Activated CD8-positive, alpha-beta memory T cell treated with anti-CD3 and anti-CD28 coated beads, Interleukin-2, amount 10 ng/mL, durations not matched to agents 7 days and 5 days (primary cell): ENCODE results near the gene ALDH3B2. TPM values are rescaled to one million over a fixed set of nuclear protein-coding genes. Genes with fewer than 3 reads are reported as not detected.
A peak's percentile ranks its signal among the peaks of the same experiment; 100 is the strongest.
"Not testable (repeated sequence)": the region's sequence is repeated elsewhere in the genome, so short reads cannot be mapped to it uniquely, and the experiment has no call there.

Experiments
- ATAC-seq: fragments of 150-1000 bp; cut with Tn5 transposase; one replicate; pipeline ENCODE4 v1.10.0; 2021; ENCODE audit warnings: moderate library complexity
- CTCF ChIA-PET: fragments of 350-600 bp; sonication (Branson Sonifier 250); formaldehyde crosslinking; loops from one replicate; lab custom pipeline; 2021; ENCODE audit warnings: antibody characterized with exemption; lab: Charles Lee
- DNase-seq: peaks from one replicate; pipeline ENCODE4 v3.0.0-alpha.2; 2020
- H3K27ac Mint-ChIP-seq: one replicate; pipeline ENCODE4 v1.8.0; 2021; ENCODE audit warnings: mild to moderate bottlenecking, mixed read lengths
- H3K27me3 Mint-ChIP-seq: one replicate; pipeline ENCODE4 v1.8.0; 2021; ENCODE audit warnings: mixed read lengths
- H3K36me3 Mint-ChIP-seq: one replicate; pipeline ENCODE4 v1.8.0; 2021; ENCODE audit warnings: mild to moderate bottlenecking, mixed read lengths
- H3K4me1 Mint-ChIP-seq: one replicate; pipeline ENCODE4 v1.8.0; 2021; ENCODE audit warnings: mixed read lengths
- H3K4me3 Mint-ChIP-seq: one replicate; pipeline ENCODE4 v1.8.0; 2021; ENCODE audit warnings: mild to moderate bottlenecking, moderate library complexity, mixed read lengths
- H3K9me3 Mint-ChIP-seq: one replicate; pipeline ENCODE4 v1.8.0; 2022; ENCODE audit warnings: low read depth, mixed read lengths
- total RNA-seq, 2 experiments: library from RNA; stranded (reverse); gene quantifications; one replicate each; pipeline ENCODE4 v1.2.3, GENCODE V29; 2021

ALDH3B2 gene, protein sequence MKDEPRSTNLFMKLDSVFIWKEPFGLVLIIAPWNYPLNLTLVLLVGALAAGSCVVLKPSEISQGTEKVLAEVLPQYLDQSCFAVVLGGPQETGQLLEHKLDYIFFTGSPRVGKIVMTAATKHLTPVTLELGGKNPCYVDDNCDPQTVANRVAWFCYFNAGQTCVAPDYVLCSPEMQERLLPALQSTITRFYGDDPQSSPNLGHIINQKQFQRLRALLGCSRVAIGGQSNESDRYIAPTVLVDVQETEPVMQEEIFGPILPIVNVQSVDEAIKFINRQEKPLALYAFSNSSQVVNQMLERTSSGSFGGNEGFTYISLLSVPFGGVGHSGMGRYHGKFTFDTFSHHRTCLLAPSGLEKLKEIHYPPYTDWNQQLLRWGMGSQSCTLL
- not detected for total RNA-seq

DNA sequence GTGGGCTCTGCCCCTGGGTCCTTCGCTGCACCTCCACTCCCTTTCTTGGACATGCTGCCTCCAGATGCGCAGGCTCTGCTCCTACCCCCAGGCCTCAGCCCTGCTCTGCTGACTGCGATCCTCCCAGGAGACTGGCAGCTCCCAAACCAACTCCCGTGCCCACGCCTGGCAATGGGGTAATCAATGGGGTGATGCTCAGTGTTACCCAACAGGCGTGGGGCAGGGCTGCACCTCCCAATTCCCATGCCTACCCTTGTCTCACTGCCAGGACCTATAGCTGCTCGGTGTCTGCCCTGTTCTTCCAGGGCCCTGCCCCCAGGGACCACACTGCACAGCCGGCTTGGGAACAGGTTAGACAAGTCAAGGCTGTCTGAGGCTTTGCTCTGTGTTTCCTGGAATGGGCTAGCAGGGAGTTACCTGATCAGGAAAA is at the start of gene ALDH3B2:
Gene ALDH3B2, minus strand, starts transcription at position 182 of the 430 bp plus-strand sequence. CDS start 7,688 bp downstream, outside the sequence.
- no peak within 1 kb of the TSS for H3K27ac Mint-ChIP-seq
- H3K4me3 Mint-ChIP-seq: no peak within 1 kb of the TSS
- H3K36me3 Mint-ChIP-seq: no peaks in the 10 kb centered on the region
- peaks cover 20% of the 10 kb centered on the region for H3K27me3 Mint-ChIP-seq
- DNase-seq (no peak), ATAC-seq (no peak)
- H3K9me3 Mint-ChIP-seq: peaks cover 2% of the 10 kb centered on the region
- CTCF ChIA-PET: no interaction called here
- H3K4me1 Mint-ChIP-seq: no peaks in the 10 kb centered on the region

DNA sequence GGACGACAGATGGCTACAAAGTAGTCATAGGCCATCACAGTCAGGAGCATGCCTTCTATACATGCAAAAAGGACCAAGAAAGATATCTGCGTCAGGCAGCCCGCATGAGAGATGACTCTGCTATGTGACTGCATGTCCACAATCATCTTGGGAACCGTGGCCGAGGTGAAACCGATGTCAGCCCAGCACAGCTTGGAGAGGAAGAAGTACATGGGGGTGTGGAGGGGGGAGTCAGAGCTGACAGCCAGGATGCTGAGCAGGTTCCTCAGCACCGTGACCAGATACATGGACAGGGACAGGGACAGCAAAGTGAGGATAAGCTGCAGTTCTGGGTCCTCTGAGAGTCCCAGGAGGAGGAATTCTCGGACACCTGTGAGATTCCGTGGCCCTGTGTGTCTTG is 48.6 kb upstream of the ALDH3B2 start:
- H3K36me3 Mint-ChIP-seq, H3K27ac Mint-ChIP-seq, CTCF ChIA-PET, DNase-seq, H3K9me3 Mint-ChIP-seq, ATAC-seq, H3K4me3 Mint-ChIP-seq: not testable (repeated sequence)
- Mint-ChIP-seq H3K4me1 (peaks cover 13% of the 10 kb centered on the region), H3K27me3 (peaks cover 11% of the 10 kb centered on the region)

DNA sequence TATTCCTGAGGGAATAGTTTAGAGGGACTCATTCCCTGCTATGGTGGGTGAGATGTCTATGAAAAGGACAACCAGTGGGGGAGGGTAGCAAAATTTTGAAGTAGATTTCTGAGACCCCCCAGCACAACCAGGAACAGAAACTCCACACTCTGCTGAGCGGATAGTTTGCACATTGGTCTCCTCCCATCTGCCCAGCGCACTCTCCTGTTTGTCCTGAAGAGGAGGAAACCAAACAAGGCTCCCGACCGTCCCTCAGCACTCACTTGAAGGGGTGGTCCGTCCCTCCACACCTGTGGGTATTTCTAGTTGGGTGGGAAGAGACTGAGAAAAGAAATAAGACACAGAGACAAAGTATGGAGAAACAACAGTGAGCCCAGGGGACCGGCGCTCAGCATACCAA is 41.8 kb upstream of the ALDH3B2 start:
- DNase-seq, CTCF ChIA-PET, H3K36me3 Mint-ChIP-seq, H3K27ac Mint-ChIP-seq, ATAC-seq, H3K9me3 Mint-ChIP-seq, H3K4me3 Mint-ChIP-seq, H3K4me1 Mint-ChIP-seq: not testable (repeated sequence)
- peaks cover 18% of the 10 kb centered on the region for H3K27me3 Mint-ChIP-seq

DNA sequence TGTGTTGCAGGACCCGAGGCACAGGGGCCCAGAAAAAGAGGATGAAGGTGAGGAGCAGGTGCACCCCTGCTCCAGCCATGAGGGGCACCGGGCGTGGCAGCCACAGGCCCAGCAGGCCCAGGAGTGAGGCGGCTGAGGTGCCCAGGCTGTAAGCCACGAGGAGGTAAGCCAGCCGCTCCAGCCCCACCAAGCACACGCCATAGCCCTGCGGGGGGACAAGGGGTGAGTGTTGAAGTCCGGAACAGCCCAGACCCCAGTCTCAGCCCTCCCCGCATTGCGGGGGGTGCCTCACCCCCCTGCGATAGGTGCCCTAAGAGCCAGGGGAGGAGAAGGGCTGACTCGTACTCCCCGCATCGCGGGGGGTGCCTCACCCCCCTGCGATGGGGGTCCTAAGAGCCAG is 41.4 kb upstream of the ALDH3B2 start:
- H3K27ac Mint-ChIP-seq, H3K4me1 Mint-ChIP-seq, H3K4me3 Mint-ChIP-seq, H3K36me3 Mint-ChIP-seq, DNase-seq, ATAC-seq, CTCF ChIA-PET, H3K9me3 Mint-ChIP-seq: not testable (repeated sequence)
- H3K27me3 Mint-ChIP-seq: peaks cover 19% of the 10 kb centered on the region

DNA sequence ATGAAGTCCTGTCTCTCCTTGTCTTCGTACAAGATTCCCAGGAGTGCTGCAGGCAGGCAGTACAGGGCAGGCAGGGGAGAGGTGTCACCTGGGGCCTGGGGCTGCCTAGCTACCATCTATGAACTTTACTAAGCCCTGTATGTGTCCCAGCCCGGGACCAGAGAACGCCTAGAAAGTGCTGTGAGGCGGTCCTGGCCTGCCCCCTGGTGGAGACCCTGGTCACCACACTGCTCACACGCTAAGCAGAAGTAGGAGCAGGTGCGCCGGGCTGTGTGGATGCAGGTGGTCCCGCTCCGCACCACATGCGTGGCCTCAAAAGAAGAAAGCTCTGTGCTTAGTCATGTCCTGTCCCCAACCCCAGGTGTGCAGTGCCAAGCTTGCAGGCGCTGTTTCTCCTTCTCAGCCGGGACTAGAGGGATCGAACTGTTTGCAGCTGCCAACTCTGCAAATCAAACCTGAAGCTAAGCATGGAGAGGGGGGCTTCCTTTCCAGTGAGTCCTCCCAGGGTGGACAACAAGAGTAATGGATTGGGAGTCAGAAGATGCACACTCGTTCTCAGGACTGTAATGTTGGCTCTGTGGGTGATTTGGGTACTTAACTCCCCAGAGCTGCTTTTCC is 39.6 kb upstream of the ALDH3B2 start:
- CTCF ChIA-PET: interaction anchor here (0.6 to 2.4 kb wide), 2 partner anchors 84 to 98 kb away, joined by 3 to 16 read pairs; partner anchors contain the start of gene NUDT8
- H3K4me1 Mint-ChIP-seq, H3K36me3 Mint-ChIP-seq, ATAC-seq, H3K4me3 Mint-ChIP-seq, H3K27ac Mint-ChIP-seq, H3K9me3 Mint-ChIP-seq: not testable (repeated sequence)
- H3K27me3 Mint-ChIP-seq: peaks cover 20% of the 10 kb centered on the region
- DNase-seq: peak; percentile 75

DNA sequence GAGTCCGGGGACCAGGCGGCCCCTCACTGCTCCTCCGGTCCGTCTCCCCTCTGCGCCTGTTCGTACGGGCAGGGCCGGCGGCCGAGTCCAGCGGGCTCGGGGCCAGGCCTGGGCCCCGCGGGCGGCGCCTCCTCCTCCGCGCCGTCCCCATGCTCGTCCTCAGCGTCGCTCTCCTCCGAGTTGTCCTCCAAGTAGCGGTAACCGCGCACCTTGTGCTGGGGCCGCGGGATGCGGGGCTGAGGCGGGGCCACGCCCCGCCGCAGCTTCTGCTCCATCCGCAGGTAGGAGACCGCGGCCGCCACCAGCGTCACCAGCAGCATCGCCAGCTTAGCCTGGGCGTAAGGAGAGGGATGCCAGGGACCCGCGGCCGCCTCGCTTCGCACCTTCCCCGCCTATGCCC is 37.3 kb upstream of the ALDH3B2 start:
- H3K27ac Mint-ChIP-seq, H3K4me3 Mint-ChIP-seq, H3K9me3 Mint-ChIP-seq, H3K36me3 Mint-ChIP-seq, CTCF ChIA-PET, ATAC-seq, H3K4me1 Mint-ChIP-seq, DNase-seq: not testable (repeated sequence)
- H3K27me3 Mint-ChIP-seq: peaks cover 14% of the 10 kb centered on the region

DNA sequence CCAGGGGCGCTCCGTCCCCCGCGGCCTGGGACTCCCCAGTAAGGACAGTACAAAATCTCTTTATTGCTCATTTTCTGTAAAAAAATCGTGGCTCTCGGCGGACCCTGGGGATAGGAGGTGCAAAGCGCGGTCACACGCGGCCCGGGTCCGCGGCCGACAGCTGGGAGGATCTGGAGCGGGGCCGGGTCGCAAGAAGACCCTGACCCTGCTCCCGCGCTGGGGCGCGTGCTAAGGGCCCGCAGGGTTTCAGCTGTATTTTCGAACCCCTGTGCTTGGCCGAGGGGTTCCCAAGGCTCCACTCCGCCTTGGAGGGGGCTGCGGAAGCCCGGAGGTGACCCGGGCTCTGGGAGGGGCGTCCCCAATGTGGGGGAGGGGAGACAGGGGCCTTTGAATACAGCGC is 36.8 kb upstream of the ALDH3B2 start:
- H3K4me1 Mint-ChIP-seq, H3K27ac Mint-ChIP-seq, H3K36me3 Mint-ChIP-seq, DNase-seq, H3K9me3 Mint-ChIP-seq, ATAC-seq, CTCF ChIA-PET, H3K4me3 Mint-ChIP-seq: not testable (repeated sequence)
- H3K27me3 Mint-ChIP-seq: peaks cover 14% of the 10 kb centered on the region

DNA sequence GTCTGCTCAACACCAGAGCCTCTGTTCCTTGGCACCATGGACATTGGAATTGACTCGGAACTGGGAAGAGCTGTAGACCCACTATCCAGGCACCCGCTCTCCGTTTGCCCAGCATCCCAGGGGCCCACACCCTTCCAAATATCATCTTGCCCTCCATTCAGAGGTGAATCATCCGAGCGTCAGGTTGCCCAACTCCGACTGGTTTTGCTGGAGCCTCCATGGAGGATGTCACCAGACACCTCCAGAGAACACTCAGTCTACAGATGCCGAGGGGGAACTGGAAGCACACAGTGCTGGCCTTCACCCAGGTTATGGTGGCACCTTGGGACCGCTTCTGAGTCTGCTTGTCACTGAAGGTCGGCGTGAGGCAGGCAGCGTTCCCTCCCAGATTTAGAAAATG is 35.4 kb upstream of the ALDH3B2 start:
- peaks cover 15% of the 10 kb centered on the region for H3K27me3 Mint-ChIP-seq
- H3K27ac Mint-ChIP-seq, ATAC-seq, H3K9me3 Mint-ChIP-seq, H3K4me3 Mint-ChIP-seq, CTCF ChIA-PET, H3K4me1 Mint-ChIP-seq, H3K36me3 Mint-ChIP-seq, DNase-seq: not testable (repeated sequence)

DNA sequence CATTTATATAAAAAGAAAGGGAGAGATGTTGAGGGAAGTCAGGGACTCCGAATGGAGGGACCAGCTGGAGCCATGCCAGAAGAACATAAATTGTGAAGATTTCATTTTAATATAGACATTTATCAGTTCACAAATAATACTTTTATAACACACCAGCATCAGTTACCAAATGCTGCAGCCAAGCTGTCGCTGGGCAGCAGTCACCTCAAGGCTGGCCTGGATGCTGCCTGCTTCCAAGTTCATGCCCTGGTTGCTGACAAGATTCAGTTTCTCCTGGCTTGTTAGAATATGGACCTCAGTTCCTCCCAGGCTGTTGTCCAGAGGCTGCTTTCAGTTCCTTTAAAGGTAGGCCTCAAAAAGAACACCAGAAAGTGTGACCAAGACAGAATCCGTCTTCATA is 30.8 kb upstream of the ALDH3B2 start:
- H3K27me3 Mint-ChIP-seq: peaks cover 32% of the 10 kb centered on the region
- DNase-seq (no peak), ATAC-seq (no peak)
- H3K36me3 Mint-ChIP-seq: no peaks in the 10 kb centered on the region
- H3K27ac Mint-ChIP-seq: no peak overlapping the region
- CTCF ChIA-PET: interaction anchor here (1.0 kb wide), 1 partner anchor 76 kb away, joined by 4 read pairs; the partner anchor contains the start of gene NUDT8
- no peak overlapping the region for H3K4me3 Mint-ChIP-seq
- no peaks in the 10 kb centered on the region for H3K9me3 Mint-ChIP-seq
- H3K4me1 Mint-ChIP-seq: no peaks in the 10 kb centered on the region

DNA sequence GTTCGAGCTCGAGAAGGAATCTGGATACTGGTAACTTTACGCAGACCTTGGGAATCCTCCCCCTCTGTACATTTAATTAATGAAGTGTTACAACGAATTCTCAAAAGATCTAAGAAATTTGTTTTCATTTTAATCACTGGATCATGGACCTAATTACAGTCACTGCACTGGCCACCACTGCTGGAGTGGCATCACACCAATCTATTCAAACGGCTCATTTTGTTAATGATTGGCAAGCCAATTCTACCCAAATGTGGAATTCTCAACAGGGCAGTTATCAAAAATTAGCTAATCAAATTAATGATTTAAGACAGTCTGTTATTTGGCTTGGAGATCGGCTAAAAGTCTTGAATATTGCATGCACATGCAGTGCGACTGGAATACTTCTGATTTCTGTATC is 30.1 kb upstream of the ALDH3B2 start:
- CTCF ChIA-PET: interaction anchor here (1.0 kb wide), 1 partner anchor 75 kb away, joined by 4 read pairs; the partner anchor contains the start of gene NUDT8
- peaks cover 34% of the 10 kb centered on the region for H3K27me3 Mint-ChIP-seq
- no peak overlapping the region for H3K27ac Mint-ChIP-seq

DNA sequence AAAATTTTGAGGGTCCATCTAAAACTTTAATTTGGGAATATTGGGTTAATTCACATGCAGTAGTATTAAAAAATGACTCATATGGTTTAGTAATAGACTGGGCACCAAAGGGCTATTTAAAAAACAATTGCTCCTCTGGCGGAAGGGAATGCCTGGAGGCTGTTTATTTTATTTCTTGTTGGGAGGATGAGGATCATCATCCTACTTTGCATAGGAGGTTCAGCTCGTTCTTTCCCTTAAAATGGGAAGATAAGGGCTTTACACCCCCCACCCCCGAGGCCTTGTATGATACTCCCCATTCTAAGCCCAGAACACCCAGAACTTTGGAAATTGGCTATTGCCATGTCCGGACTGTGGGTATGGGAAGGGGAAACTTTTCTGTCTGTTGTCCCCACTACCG is 29.3 kb upstream of the ALDH3B2 start:
- H3K4me3 Mint-ChIP-seq, H3K27ac Mint-ChIP-seq, ATAC-seq, H3K9me3 Mint-ChIP-seq, H3K36me3 Mint-ChIP-seq, DNase-seq, CTCF ChIA-PET, H3K4me1 Mint-ChIP-seq: not testable (repeated sequence)
- H3K27me3 Mint-ChIP-seq: peaks cover 34% of the 10 kb centered on the region

More for the DNA sequence above, 30.1 kb upstream of the ALDH3B2 start:
- Mint-ChIP-seq H3K4me1 (no peaks in the 10 kb centered on the region), H3K4me3 (no peak overlapping the region), H3K9me3 (no peaks in the 10 kb centered on the region), H3K36me3 (no peaks in the 10 kb centered on the region)
- ATAC-seq: no peak
- no peak for DNase-seq

DNA sequence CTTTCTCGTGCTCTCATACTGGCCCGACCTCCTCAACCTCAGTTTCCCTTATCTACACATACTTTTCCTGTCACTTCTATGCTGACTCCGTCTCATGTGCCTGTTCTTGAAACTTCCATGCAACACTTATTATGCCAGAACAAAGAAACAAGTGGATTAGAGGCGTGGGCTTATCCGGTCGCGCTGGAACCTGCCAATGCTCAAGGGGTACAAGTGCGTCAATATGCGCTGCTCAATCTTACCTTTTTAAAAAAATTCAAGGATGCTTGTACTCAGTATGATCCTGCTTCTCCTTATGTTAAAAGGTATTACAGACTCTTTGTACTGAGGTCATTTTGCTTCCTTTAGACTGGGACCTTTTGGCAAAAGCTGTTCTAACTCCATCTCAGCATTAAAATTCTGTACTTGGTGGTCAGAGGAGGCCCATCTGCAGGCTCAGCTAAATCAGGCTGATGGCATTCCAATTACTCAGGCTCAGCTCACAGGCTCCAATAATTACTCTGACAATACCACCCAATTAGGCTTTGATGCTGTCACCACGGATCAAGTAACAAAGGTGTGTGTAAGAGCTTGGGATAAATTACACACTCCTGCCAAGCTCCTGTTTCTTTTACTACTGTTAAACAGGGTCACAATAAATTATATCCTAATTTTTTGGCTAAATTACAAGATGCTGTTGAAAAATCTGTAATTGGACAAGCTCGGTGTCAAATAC is 26.3 kb upstream of the ALDH3B2 start:
- Mint-ChIP-seq H3K27me3 (peaks cover 43% of the 10 kb centered on the region), H3K36me3 (no peaks in the 10 kb centered on the region)
- CTCF ChIA-PET: interaction anchor here (0.9 to 2.4 kb wide), 3 partner anchors 13 to 87 kb away, joined by 3 to 11 read pairs (median 4); partner anchors contain the start of gene NUDT8

DNA sequence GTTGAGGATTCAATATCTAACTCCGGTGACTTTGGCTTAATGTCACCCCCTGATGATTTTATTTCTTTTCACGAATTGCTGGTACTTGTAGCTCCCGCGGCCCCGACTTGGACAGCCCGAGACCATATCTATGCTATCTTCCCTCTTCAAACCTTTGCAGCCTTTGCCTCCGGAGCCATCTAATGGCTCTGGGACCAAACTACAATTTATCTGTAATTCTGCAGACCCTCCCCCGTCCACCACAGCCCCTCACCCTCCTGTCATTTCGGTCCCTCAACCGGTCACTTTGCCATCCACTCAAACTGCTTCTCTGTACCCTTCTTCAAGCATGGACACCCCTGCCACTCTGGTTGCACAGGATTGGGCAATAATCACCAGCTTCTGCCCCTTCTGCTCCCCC is 25.7 kb upstream of the ALDH3B2 start:
- Mint-ChIP-seq H3K4me3 (no peak overlapping the region), H3K9me3 (no peaks in the 10 kb centered on the region), H3K4me1 (no peaks in the 10 kb centered on the region), H3K36me3 (no peaks in the 10 kb centered on the region), H3K27me3 (peaks cover 43% of the 10 kb centered on the region), H3K27ac (no peak overlapping the region)
- CTCF ChIA-PET: interaction anchor here (2.4 kb wide), 1 partner anchor 71 kb away, joined by 11 read pairs; the partner anchor contains the start of gene NUDT8
- ATAC-seq: no peak
- no peak for DNase-seq

More for the DNA sequence above, 26.3 kb upstream of the ALDH3B2 start:
- Mint-ChIP-seq H3K9me3 (no peaks in the 10 kb centered on the region), H3K4me3 (no peak overlapping the region), H3K27ac (no peak overlapping the region), H3K4me1 (no peaks in the 10 kb centered on the region)
- ATAC-seq (no peak), DNase-seq (no peak)
